PFSK-1 (cell line): ENCODE results near the gene PTPN12.

Experiments used
- FOXP2 ChIP-seq: optimal IDR thresholded peaks from 2 replicates; pipeline ENCODE3; 2011; ENCODE audit warnings: borderline replicate concordance, control low read depth, inconsistent platforms; ENCODE audit not compliant: insufficient read depth; ENCODE audit errors: extremely low read length, extremely low read depth
- POLR2AphosphoS5 ChIP-seq: IDR thresholded peaks from 2 replicates; pipeline ENCODE4 v1.6.1; 2012; ENCODE audit warnings: low read depth, mild to moderate bottlenecking, control low read depth, low read length, moderate library complexity
- REST ChIP-seq, 2 experiments: IDR thresholded peaks; 2 replicates each; pipeline versions ENCODE4 v1.6.1 to v1.8.0; 2011 to 2012; ENCODE audit warnings: low read depth in 2 of 2, low read length in 2 of 2, control low read depth in 1 of 2, inconsistent platforms in 1 of 2, mild to moderate bottlenecking in 1 of 2, moderate library complexity in 1 of 2; ENCODE audit not compliant: insufficient read depth in 1 of 2
- SIN3A ChIP-seq: IDR thresholded peaks from 2 replicates; pipeline ENCODE4 v1.6.1; 2012; ENCODE audit warnings: mild to moderate bottlenecking, low read length, moderate library complexity, borderline replicate concordance; ENCODE audit not compliant: insufficient read depth
- TAF1 ChIP-seq: IDR thresholded peaks from 2 replicates; pipeline ENCODE4 v1.6.1; 2012; ENCODE audit warnings: low read length, control low read depth, borderline replicate concordance; ENCODE audit not compliant: insufficient read depth

Gene PTPN12

GRCh38 chr7:77524731-77525130, 12.4 kb upstream of the PTPN12 start:
- TF ChIP-seq REST (IDR thresholded peaks at IDR 0.05; ENCODE audit: insufficient read depth in 1 of 2, low read depth in 2 of 2, low read length in 2 of 2) (no peak), TAF1 (no peak), FOXP2 (no peak), POLR2AphosphoS5 (no peak), SIN3A (no peak)

DNA sequence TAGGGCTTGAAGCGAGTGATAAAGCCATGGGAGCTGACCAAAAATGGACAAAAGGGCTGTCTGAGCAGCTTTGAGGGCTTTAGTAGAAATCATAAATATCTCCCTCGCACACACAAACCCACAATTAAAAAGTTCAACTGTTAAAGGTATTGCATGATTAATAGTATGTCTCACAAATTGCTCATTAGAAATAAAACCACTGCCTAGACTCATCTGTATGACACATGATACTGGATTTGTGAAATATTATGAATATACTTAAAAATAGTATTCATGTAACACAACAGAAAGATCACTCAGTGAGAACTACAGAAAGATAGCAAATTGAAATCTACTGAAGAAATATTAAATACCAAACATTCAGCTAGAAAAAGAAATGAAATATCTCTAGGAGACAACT, 11.9 kb upstream of the PTPN12 start:
- no peak for TF ChIP-seq FOXP2
- TF ChIP-seq REST (IDR thresholded peaks at IDR 0.05; ENCODE audit: insufficient read depth in 1 of 2, low read depth in 2 of 2, low read length in 2 of 2): no peak
- no peak for TF ChIP-seq TAF1
- no peak for TF ChIP-seq SIN3A
- TF ChIP-seq POLR2AphosphoS5: no peak

DNA sequence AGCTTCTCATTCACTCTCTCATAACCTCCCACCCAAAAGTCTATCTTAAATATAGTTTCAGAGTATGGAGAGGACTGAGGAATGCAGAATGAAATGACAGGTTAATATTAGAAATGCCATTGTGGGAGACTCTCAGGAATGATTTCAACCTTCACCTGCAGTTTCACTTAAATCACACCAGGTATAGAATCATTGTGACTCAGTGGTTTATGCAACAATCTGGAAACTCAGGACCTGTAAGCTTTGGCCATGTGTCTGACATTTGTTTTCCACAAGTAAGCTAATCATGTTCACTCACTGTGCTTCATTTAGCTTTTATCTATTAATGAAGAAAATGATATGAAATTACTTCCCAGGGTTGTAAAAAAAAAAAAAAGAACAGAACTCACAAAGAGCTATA, 8.7 kb upstream of the PTPN12 start:
- TF ChIP-seq REST (IDR thresholded peaks at IDR 0.05; ENCODE audit: insufficient read depth in 1 of 2, low read depth in 2 of 2, low read length in 2 of 2) (no peak), TAF1 (no peak), SIN3A (no peak), FOXP2 (no peak), POLR2AphosphoS5 (no peak)

GRCh38 chr7:77529279-77529678, 7.8 kb upstream of the PTPN12 start:
- TF ChIP-seq TAF1: no peak
- no peak for TF ChIP-seq SIN3A
- TF ChIP-seq REST (IDR thresholded peaks at IDR 0.05; ENCODE audit: insufficient read depth in 1 of 2, low read depth in 2 of 2, low read length in 2 of 2): no peak

GRCh38 chr7:77531038-77531437, 6.1 kb upstream of the PTPN12 start:
- TF ChIP-seq TAF1 (no peak), POLR2AphosphoS5 (no peak), SIN3A (no peak), REST (IDR thresholded peaks at IDR 0.05; ENCODE audit: insufficient read depth in 1 of 2, low read depth in 2 of 2, low read length in 2 of 2) (no peak), FOXP2 (no peak)
